Measurements from ENCODE around the gene NARS2.

Gene NARS2

GRCh38 chr11:78539506-78539905 is 35.2 kb downstream of the NARS2 start:
- Histone ChIP-seq H3K9ac (no peak overlapping the region), H3K27me3 (ENCODE audit: insufficient read depth, low read depth) (no peaks in the 10 kb centered on the region), H3K4me2 (no peak overlapping the region), H3K4me3 (IDR thresholded peaks at IDR 0.05; ENCODE audit: insufficient read depth, low read depth, low read length) (no peak overlapping the region), H3K79me2 (ENCODE audit: insufficient read depth, low read depth) (no peaks in the 10 kb centered on the region), H3K27ac (no peak overlapping the region), H4K20me1 (ENCODE audit: insufficient read depth) (no peaks in the 10 kb centered on the region; the same call in 1 of the 2 replicates), H3K4me1 (ENCODE audit: low read depth, poor library complexity, severe bottlenecking) (no peaks in the 10 kb centered on the region), H3K36me3 (ENCODE audit: insufficient read depth) (no peaks in the 10 kb centered on the region), H2AFZ (ENCODE audit: low read depth) (no peak overlapping the region)
- no peak for TF ChIP-seq CTCF (conservative IDR thresholded peaks at IDR 0.05; ENCODE audit: low read depth, low read length)

GRCh38 chr11:78536933-78537332 is 37.7 kb downstream of the NARS2 start:
- H3K4me3 ChIP-seq (IDR thresholded peaks at IDR 0.05; ENCODE audit: insufficient read depth, low read depth, low read length): no peak overlapping the region
- no peak overlapping the region for H2AFZ ChIP-seq (ENCODE audit: low read depth)
- no peaks in the 10 kb centered on the region for H3K27me3 ChIP-seq (ENCODE audit: insufficient read depth, low read depth)
- no peak overlapping the region for H3K27ac ChIP-seq
- no peak overlapping the region for H3K9ac ChIP-seq
- no peaks in the 10 kb centered on the region for H3K36me3 ChIP-seq (ENCODE audit: insufficient read depth)
- H3K4me2 ChIP-seq: no peak overlapping the region
- no peaks in the 10 kb centered on the region; the same call in 1 of the 2 replicates for H4K20me1 ChIP-seq (ENCODE audit: insufficient read depth)
- H3K79me2 ChIP-seq (ENCODE audit: insufficient read depth, low read depth): no peaks in the 10 kb centered on the region
- no peaks in the 10 kb centered on the region for H3K4me1 ChIP-seq (ENCODE audit: low read depth, poor library complexity, severe bottlenecking)
- no peak for TF ChIP-seq CTCF (conservative IDR thresholded peaks at IDR 0.05; ENCODE audit: low read depth, low read length)

- Histone ChIP-seq H3K4me2 (no peak overlapping the region), H2AFZ (ENCODE audit: low read depth) (no peak overlapping the region), H3K27ac (no peak overlapping the region), H3K4me3 (IDR thresholded peaks at IDR 0.05; ENCODE audit: insufficient read depth, low read depth, low read length) (no peak overlapping the region), H4K20me1 (ENCODE audit: insufficient read depth) (no peaks in the 10 kb centered on the region; the same call in 1 of the 2 replicates), H3K79me2 (ENCODE audit: insufficient read depth, low read depth) (no peaks in the 10 kb centered on the region), H3K4me1 (ENCODE audit: low read depth, poor library complexity, severe bottlenecking) (no peaks in the 10 kb centered on the region), H3K9ac (no peak overlapping the region), H3K36me3 (ENCODE audit: insufficient read depth) (no peaks in the 10 kb centered on the region), H3K27me3 (ENCODE audit: insufficient read depth, low read depth) (no peaks in the 10 kb centered on the region)
- no peak for TF ChIP-seq CTCF (conservative IDR thresholded peaks at IDR 0.05; ENCODE audit: low read depth, low read length)
These were observed 38.7 kb downstream of the NARS2 start for GRCh38 chr11:78535920-78536319.

- H3K27ac ChIP-seq: no peak overlapping the region
- H3K79me2 ChIP-seq (ENCODE audit: insufficient read depth, low read depth): no peaks in the 10 kb centered on the region
- no peak overlapping the region for H3K4me2 ChIP-seq
- no peak overlapping the region for H2AFZ ChIP-seq (ENCODE audit: low read depth)
- H3K36me3 ChIP-seq (ENCODE audit: insufficient read depth): no peaks in the 10 kb centered on the region
- H3K27me3 ChIP-seq (ENCODE audit: insufficient read depth, low read depth): no peaks in the 10 kb centered on the region
- H4K20me1 ChIP-seq (ENCODE audit: insufficient read depth): no peaks in the 10 kb centered on the region; the same call in 1 of the 2 replicates
- H3K4me3 ChIP-seq (IDR thresholded peaks at IDR 0.05; ENCODE audit: insufficient read depth, low read depth, low read length): no peak overlapping the region
- H3K9ac ChIP-seq: no peak overlapping the region
- no peaks in the 10 kb centered on the region for H3K4me1 ChIP-seq (ENCODE audit: low read depth, poor library complexity, severe bottlenecking)
- TF ChIP-seq CTCF (conservative IDR thresholded peaks at IDR 0.05; ENCODE audit: low read depth, low read length): no peak
These were observed 39.6 kb downstream of the NARS2 start for GRCh38 chr11:78535027-78535426.
